Transverse colon (tissue), 4 donors: ENCODE data around the gene TP53AIP1. TPM values are rescaled to one million over a fixed set of nuclear protein-coding genes. Genes with fewer than 3 reads are reported as not detected.

Experiments used
- DNase-seq: peaks from one replicate; pipeline ENCODE4 v3.0.0-alpha.2; 2019
- H3K27ac ChIP-seq, 4 donors: fragments of 200-600 bp; sonication (generic); 2 replicates each; pipeline ENCODE4 v1.5.1; 2016 to 2018; ENCODE audit warnings: inconsistent platforms in 4 of 4
- H3K27me3 ChIP-seq: fragments of 200-600 bp; sonication (generic); 2 replicates; pipeline ENCODE4 v1.5.1; 2017; ENCODE audit warnings: inconsistent platforms
- H3K36me3 ChIP-seq, 4 donors: fragments of 200-600 bp; sonication (generic); 2 replicates each; pipeline ENCODE4 v1.5.1; 2017 to 2019; ENCODE audit warnings: inconsistent platforms in 4 of 4
- H3K4me1 ChIP-seq, 4 donors: fragments of 200-600 bp; sonication (generic); 2 replicates each; pipeline ENCODE4 v1.5.1; 2017 to 2020; ENCODE audit warnings: inconsistent platforms in 4 of 4
- H3K4me3 ChIP-seq, 4 donors: fragments of 200-600 bp; sonication (generic); 1 replicate in 1 of 4; 2 replicates in 3 of 4; pipeline versions ENCODE4 v1.5.1 to v1.6.1; 2017 to 2019; ENCODE audit warnings: inconsistent platforms in 4 of 4
- H3K9me3 ChIP-seq, 2 donors: fragments of 200-600 bp; sonication (generic); 2 replicates each; pipeline ENCODE4 v1.5.1; 2017 to 2019; ENCODE audit warnings: inconsistent platforms in 2 of 2
- EP300 ChIP-seq: sonication (generic); formaldehyde crosslinking; IDR thresholded peaks from one replicate; pipeline ENCODE4 v1.6.1; 2017; ENCODE audit warnings: antibody characterized with exemption, low read depth
- POLR2A ChIP-seq: fragments of 450-650 bp; IDR thresholded peaks from one replicate; pipeline ENCODE4 v1.6.1; 2016; ENCODE audit warnings: antibody characterized with exemption, mild to moderate bottlenecking, moderate library complexity
- POLR2AphosphoS5 ChIP-seq, 3 donors: sonication (generic); formaldehyde crosslinking; IDR thresholded peaks; one replicate each; pipeline ENCODE4 v1.6.1; 2016; ENCODE audit warnings: antibody characterized with exemption in 3 of 3
- WGBS, 2 donors: methylation state at CpG; one replicate each; pipeline ENCODE4 v1.1.5; 2018; ENCODE audit warnings: low coverage in 1 of 2; 5-methylcytosine and 5-hydroxymethylcytosine counted together
- in situ Hi-C, 4 donors: fragments of 200-750 bp; cut with MboI; loops; one replicate each; pipeline versions ENCODE4 v1.15.0 to v1.15.1; 2017; ENCODE audit warnings: low sequenced_read_pairs in 3 of 4, low pct_ligation_motif_present in 1 of 4, low pct_unique_long_range_greater_than_20kb in 1 of 4
- intact Hi-C: fragments of 100-400 bp; cut with DNase I; formaldehyde crosslinking; loops from one replicate; pipeline ENCODE4 v1.15.1; 2023; ENCODE audit warnings: low total_unique reads
- total RNA-seq, 4 donors: library from RNA; depleted of rRNA; stranded (reverse); fragments of >200 nt; gene quantifications; one replicate each; pipeline ENCODE4 v1.1.0, GENCODE V29; 2016
- TF ChIP-seq, protein P1 (sequence below), 5 experiments: fragments of 200-600 bp in 3 of 5; fragments of 450-650 bp in 2 of 5; sonication (generic) in 3 of 5; IDR thresholded peaks; 1 replicate in 2 of 5; 2 replicates in 3 of 5; pipeline ENCODE4 v1.5.1; 2016 to 2017; ENCODE audit warnings: antibody characterized with exemption in 5 of 5, inconsistent platforms in 3 of 5, mild to moderate bottlenecking in 2 of 5, moderate library complexity in 1 of 5

The TP53AIP1 gene
- total RNA-seq, 4 donors from 2014 or later = 0.20 to 0.48 (median 0.41) TPM; not detected in 1

DNA sequence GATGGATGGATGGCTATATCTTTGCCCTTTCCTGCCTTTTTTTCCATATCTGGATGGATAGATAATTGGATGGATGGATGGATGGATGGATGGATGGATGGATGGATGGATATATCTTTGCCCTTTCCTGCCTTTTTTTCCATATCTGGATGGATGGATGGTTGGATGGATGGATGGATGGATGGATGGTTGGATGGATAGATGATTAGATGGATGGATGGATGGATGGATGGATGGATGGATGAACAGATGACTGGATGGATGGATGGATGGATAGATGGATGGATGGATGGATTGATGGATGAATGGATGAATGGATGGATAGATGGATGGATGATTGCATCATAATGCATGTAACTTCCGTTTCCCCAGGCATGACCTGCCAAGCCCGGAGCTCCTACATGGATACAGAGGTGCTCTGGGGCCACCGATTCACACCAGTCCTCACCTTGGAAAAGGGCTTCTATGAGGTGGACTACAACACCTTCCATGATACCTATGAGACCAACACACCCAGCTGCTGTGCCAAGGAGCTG, 26.6 kb downstream of the TP53AIP1 start:
- Histone ChIP-seq H3K36me3 (no peaks in the 10 kb centered on the region), H3K9me3 (no peaks in the 10 kb centered on the region), H3K27ac (no peak overlapping the region), H3K4me3 (no peak overlapping the region), H3K27me3 (no peaks in the 10 kb centered on the region), H3K4me1 (no peaks in the 10 kb centered on the region)
- intact Hi-C loops = no loop called here
- DNase-seq = no peak
- in situ Hi-C loops = no loop called here
- TF ChIP-seq POLR2AphosphoS5 (IDR thresholded peaks at IDR 0.05) = no peak
- TF ChIP-seq EP300 = no peak
- TF ChIP-seq POLR2A = no peak
- TF ChIP-seq, protein P1, sequence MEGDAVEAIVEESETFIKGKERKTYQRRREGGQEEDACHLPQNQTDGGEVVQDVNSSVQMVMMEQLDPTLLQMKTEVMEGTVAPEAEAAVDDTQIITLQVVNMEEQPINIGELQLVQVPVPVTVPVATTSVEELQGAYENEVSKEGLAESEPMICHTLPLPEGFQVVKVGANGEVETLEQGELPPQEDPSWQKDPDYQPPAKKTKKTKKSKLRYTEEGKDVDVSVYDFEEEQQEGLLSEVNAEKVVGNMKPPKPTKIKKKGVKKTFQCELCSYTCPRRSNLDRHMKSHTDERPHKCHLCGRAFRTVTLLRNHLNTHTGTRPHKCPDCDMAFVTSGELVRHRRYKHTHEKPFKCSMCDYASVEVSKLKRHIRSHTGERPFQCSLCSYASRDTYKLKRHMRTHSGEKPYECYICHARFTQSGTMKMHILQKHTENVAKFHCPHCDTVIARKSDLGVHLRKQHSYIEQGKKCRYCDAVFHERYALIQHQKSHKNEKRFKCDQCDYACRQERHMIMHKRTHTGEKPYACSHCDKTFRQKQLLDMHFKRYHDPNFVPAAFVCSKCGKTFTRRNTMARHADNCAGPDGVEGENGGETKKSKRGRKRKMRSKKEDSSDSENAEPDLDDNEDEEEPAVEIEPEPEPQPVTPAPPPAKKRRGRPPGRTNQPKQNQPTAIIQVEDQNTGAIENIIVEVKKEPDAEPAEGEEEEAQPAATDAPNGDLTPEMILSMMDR (IDR thresholded peaks at IDR 0.05) = no peak
- 50 to 80% methylated on average over 2 to 3 of the region's 3 CpGs for WGBS, 2 donors

DNA sequence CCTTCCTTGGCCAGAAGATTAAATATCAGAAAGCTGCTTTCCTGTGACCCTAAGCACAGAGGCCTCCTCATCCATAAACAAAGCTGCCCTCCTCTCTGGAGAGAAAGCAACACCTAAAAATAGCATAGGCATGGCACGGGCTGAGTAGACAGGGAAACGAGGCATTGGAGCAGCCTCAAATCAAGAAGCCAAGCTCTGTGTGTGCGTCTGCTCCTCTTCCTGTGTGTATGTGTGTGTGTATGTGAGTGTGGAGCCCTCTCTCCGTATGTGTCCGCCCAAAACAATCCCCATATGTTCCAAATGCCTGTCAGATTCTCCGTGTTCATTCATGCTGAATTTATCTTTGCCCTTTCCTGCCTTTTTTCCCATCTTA, 27.5 kb downstream of the TP53AIP1 start:
- TF ChIP-seq POLR2AphosphoS5 (IDR thresholded peaks at IDR 0.05) (no peak), POLR2A (no peak), EP300 (no peak)
- TF ChIP-seq, protein P1 (IDR thresholded peaks at IDR 0.05) = no peak
- intact Hi-C loops (no loop called here), in situ Hi-C loops (no loop called here)
- Histone ChIP-seq H3K4me1 (no peaks in the 10 kb centered on the region), H3K27ac (no peak overlapping the region), H3K36me3 (no peaks in the 10 kb centered on the region), H3K27me3 (no peaks in the 10 kb centered on the region), H3K4me3 (no peak overlapping the region), H3K9me3 (no peaks in the 10 kb centered on the region)
- DNase-seq = no peak
- WGBS, 2 donors = 77 to 83% methylated on average over 4 to 6 of the region's 6 CpGs

DNA sequence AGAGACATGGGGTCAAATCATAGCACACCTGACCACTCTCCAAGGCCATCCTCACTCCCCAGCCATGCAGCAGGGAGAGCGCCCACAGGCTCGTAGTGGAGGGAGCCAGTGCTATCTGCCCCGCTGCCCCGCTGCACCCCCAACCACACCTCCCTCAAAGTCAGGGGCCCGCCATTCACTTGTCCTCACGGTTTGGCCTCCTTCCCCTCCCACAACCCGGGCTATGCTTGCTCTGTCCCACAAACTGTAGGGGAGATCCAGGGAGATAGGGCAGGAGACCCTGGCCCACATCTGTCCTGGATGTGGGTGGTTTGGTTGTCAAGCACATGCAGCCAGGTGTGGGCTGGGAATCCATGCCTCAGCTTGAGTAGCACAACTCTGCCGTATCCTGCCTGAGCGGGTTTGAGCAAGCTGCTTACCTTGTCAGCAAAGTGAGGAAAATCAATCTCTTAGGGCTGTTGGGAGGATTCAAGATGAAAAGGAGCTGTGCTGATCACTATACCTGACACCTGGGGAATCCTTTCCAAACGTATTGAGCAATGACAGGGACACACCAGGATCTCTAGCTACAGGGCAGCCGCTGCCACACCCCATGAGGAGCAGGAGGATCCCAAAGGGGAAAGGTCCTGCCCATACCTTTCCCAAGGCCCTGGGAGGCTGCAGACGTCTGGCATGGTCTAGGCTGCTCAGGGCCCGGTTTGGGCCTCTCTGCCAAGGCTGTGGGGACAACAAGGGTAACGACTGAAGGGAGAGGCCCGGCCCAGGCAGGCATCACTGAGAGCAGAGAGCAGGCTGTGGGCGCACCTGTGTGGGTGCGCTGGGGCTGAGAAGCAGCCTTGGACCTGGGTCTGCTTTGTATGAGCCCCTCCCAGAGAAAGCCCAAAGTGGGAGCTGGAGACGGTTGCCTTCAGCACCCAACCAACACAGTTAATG, 28.2 kb downstream of the TP53AIP1 start:
- in situ Hi-C loops = no loop called here
- TF ChIP-seq POLR2A (no peak), POLR2AphosphoS5 (IDR thresholded peaks at IDR 0.05) (no peak), EP300 (no peak)
- TF ChIP-seq, protein P1 (IDR thresholded peaks at IDR 0.05) = no peak
- Histone ChIP-seq H3K4me3 (no peak overlapping the region), H3K9me3 (no peaks in the 10 kb centered on the region), H3K36me3 (no peaks in the 10 kb centered on the region), H3K27ac (no peak overlapping the region), H3K27me3 (no peaks in the 10 kb centered on the region), H3K4me1 (no peaks in the 10 kb centered on the region)
- no peak for DNase-seq
- WGBS, 2 donors = 80% methylated on average over 15 of the region's 18 CpGs; no CpG with 5 or more reads in 1 of the 2 donors
- intact Hi-C loops = no loop called here

DNA sequence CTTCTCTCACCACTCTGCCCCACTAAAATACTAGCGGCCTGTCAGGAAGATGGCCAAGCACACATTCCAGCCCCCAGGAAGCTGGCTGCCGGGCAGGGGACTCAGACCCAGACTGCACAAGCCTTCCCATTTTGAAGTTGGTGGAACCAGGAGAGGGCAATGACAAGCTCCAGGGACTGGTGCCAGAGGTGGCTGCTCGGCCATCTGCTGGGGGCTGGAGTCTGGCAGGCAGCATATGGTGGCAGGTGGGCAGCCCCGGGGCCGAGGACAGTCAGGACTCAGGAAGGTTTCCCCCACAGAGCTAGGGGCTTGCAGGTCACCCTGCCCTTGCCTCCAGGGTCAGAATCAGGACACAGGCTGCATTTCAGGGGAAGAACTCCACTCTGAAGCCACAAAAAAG, 28.9 kb downstream of the TP53AIP1 start:
- Histone ChIP-seq H3K4me1 (no peaks in the 10 kb centered on the region), H3K4me3 (no peak overlapping the region), H3K27me3 (no peaks in the 10 kb centered on the region), H3K27ac (no peak overlapping the region), H3K36me3 (no peaks in the 10 kb centered on the region), H3K9me3 (no peaks in the 10 kb centered on the region)
- no peak for DNase-seq
- WGBS, 2 donors = 98% methylated on average over 5 of the region's 5 CpGs; no CpG with 5 or more reads in 1 of the 2 donors
- in situ Hi-C loops = no loop called here
- intact Hi-C loops = no loop called here
- TF ChIP-seq EP300 (no peak), POLR2A (no peak), POLR2AphosphoS5 (IDR thresholded peaks at IDR 0.05) (no peak)
- TF ChIP-seq, protein P1 (IDR thresholded peaks at IDR 0.05) = no peak
